Measurements from ENCODE around the gene CEMIP. TPM values are rescaled to one million over a fixed set of nuclear protein-coding genes. Genes with fewer than 3 reads are reported as not detected.

Gene CEMIP
- polyA plus RNA-seq, 1 of the 3 experiments (the other 2 are of a cell fraction) = 27.8 TPM

- TF ChIP-seq ZBTB33 (IDR thresholded peaks at IDR 0.05; ENCODE audit: borderline replicate concordance, low read depth) (no peak), NFIC (IDR thresholded peaks at IDR 0.05; ENCODE audit: borderline replicate concordance) (no peak), PBX3 (IDR thresholded peaks at IDR 0.05) (no peak), MAX (IDR thresholded peaks at IDR 0.05; ENCODE audit: low read depth) (no peak), GABPA (IDR thresholded peaks at IDR 0.05; ENCODE audit: low read depth) (no peak)
Measured at GRCh38 chr15:80730926-80731325, 48.2 kb upstream of the CEMIP start (continued).

GRCh38 chr15:80732167-80732566, 47.0 kb upstream of the CEMIP start:
- no peaks in the 10 kb centered on the region for H3K27me3 ChIP-seq (ENCODE audit: insufficient read depth)

More at GRCh38 chr15:80732167-80732566, 47.0 kb upstream of the CEMIP start:
- Histone ChIP-seq H3K9me2 (no peaks in the 10 kb centered on the region), H4K20me1 (ENCODE audit: insufficient read depth) (no peaks in the 10 kb centered on the region), H2AFZ (ENCODE audit: low read depth) (no peak overlapping the region), H3K27ac (ENCODE audit: low read depth in 2 of 2, low read length in 1 of 2) (no peak overlapping the region), H3K36me3 (replicated peaks in 1 of 2; ENCODE audit: control insufficient read depth in 1 of 2, insufficient read depth in 2 of 2, low read length in 1 of 2) (peaks cover 0 to 3% of the 10 kb centered on the region in 2 experiments), H3K9ac (no peak overlapping the region), H3K4me1 (ENCODE audit: control insufficient read depth in 1 of 2, insufficient read depth in 2 of 2, low read depth in 1 of 2, low read length in 1 of 2) (peaks cover 0 to 8% of the 10 kb centered on the region in 2 experiments; a peak in 1 of 4 replicates), H3K4me3 (ENCODE audit: low read depth in 2 of 2, low read length in 1 of 2) (no peak overlapping the region), H3K9me3 (no peaks in the 10 kb centered on the region), H3K4me2 (no peak overlapping the region), H3F3A (replicated peaks; ENCODE audit: insufficient read depth) (no peaks in the 10 kb centered on the region), H3K79me2 (ENCODE audit: insufficient read depth) (peaks cover 12% of the 10 kb centered on the region; the same call in 1 of the 2 replicates)
- CTCF ChIA-PET = interaction anchor here (0.7 to 1.4 kb wide), 4 partner anchors 23 to 276 kb away, joined by 3 to 6 read pairs (median 4); partner anchors contain the start of gene CEMIP
- no peak for DNase-seq
- POLR2A ChIA-PET = no interaction called here
- TF ChIP-seq TAF1 (IDR thresholded peaks at IDR 0.05; ENCODE audit: borderline replicate concordance, low read depth, low read length) (no peak), NFIC (IDR thresholded peaks at IDR 0.05; ENCODE audit: borderline replicate concordance) (no peak), RAD21 (IDR thresholded peaks at IDR 0.05; ENCODE audit: low read length) (no peak), REST (IDR thresholded peaks at IDR 0.05; ENCODE audit: low read depth, low read length) (no peak), FOXM1 (IDR thresholded peaks at IDR 0.05; ENCODE audit: low read depth) (no peak), POLR2AphosphoS5 (IDR thresholded peaks at IDR 0.05; ENCODE audit: low read depth, low read length) (no peak), RXRA (IDR thresholded peaks at IDR 0.05; ENCODE audit: borderline replicate concordance, low read depth) (no peak), NRF1 (IDR thresholded peaks at IDR 0.05; ENCODE audit: low read depth, low read length) (no peak), FOXJ3 (CRISPR knock-in tag; IDR thresholded peaks at IDR 0.05) (no peak), CHD2 (IDR thresholded peaks at IDR 0.05; ENCODE audit: low read length, partially characterized antibody) (no peak), USF1 (IDR thresholded peaks at IDR 0.05; ENCODE audit: borderline replicate concordance, low read depth) (no peak), TCF12 (IDR thresholded peaks at IDR 0.05) (no peak), EP300 (IDR thresholded peaks at IDR 0.05; ENCODE audit: borderline replicate concordance in 1 of 2, low read depth in 1 of 2, low read length in 1 of 2) (no peak), PBX3 (IDR thresholded peaks at IDR 0.05) (no peak), YY1 (IDR thresholded peaks at IDR 0.05; ENCODE audit: low read depth) (no peak), TEAD4 (IDR thresholded peaks at IDR 0.05; ENCODE audit: borderline replicate concordance, insufficient read depth) (no peak), MXI1 (IDR thresholded peaks at IDR 0.05; ENCODE audit: low read depth, low read length) (no peak), JUND (IDR thresholded peaks at IDR 0.05) (no peak), USF2 (IDR thresholded peaks at IDR 0.05; ENCODE audit: borderline replicate concordance, low read depth, low read length) (no peak), EZH2phosphoT487 (IDR thresholded peaks at IDR 0.05; ENCODE audit: borderline replicate concordance, low read depth) (no peak)
- WGBS (ENCODE audit: low lambda C conversion rate) = 97% methylated on average over 6 of the region's 6 CpGs
